ENCODE data around the gene CEACAM3.
A peak's percentile ranks its signal among the peaks of the same experiment; 100 is the strongest.

- TF ChIP-seq POLR2A (IDR thresholded peaks at IDR 0.05) (no peak), CTCF (IDR thresholded peaks at IDR 0.05) (peak in 1 of 6 experiments; percentile 10)
Observed at GRCh38 chr19:41799444-41800000, 3.1 kb downstream of the CEACAM3 start.

Data from esophagus squamous epithelium (tissue), 4 donors.